GM19351 (cell line): Measurements from ENCODE around the gene SORBS1.
A peak's percentile ranks its signal among the peaks of the same experiment; 100 is the strongest.

ENCODE experiments used
- ATAC-seq: cut with Tn5 transposase; IDR thresholded peaks from one replicate; pipeline ENCODE4 v1.9.1; 2021; ENCODE audit warnings: mild to moderate bottlenecking, moderate library complexity; ENCODE audit not compliant: unreplicated experiment

The SORBS1 gene

DNA sequence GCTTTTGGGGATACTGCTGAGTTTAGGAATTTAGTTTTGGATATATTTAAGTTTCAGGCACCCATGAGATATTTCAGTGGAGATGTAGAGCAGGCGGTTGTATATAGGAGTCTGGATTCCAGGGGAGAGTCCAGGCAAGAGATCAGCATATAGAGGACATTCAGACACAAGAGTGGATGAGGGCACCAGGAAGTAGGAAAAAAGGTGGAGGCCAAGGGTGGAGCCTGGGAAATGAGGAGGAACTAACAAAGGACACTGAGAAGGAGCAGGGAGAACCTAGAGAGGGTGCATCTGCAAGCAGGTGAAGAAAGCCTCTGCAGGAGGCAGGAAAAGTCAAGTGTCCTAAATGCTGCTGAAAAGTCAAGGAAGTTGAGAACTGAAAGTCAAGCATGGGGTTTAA lies 257.2 kb downstream of the SORBS1 start:
- ATAC-seq = no peak

DNA sequence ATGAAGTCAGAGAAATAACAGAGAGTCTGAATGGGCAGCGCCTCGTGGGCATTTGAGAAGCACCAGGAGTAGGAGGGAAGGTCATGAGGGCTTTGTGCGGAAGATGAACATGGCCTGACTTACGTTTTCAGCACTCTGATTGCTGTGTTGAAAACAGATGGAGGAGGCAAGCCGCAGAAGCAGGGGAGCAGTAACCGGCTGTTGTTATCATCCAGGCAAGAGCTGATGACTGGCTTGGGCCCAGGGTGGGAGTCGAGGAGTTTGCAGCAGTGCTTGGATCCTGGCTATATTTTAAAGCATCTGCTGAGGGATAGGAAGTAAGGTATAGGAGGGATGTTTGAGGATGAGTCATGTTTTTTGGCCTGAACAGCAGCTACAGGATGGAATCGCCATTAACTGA lies 257.6 kb downstream of the SORBS1 start:
- no peak for ATAC-seq

DNA sequence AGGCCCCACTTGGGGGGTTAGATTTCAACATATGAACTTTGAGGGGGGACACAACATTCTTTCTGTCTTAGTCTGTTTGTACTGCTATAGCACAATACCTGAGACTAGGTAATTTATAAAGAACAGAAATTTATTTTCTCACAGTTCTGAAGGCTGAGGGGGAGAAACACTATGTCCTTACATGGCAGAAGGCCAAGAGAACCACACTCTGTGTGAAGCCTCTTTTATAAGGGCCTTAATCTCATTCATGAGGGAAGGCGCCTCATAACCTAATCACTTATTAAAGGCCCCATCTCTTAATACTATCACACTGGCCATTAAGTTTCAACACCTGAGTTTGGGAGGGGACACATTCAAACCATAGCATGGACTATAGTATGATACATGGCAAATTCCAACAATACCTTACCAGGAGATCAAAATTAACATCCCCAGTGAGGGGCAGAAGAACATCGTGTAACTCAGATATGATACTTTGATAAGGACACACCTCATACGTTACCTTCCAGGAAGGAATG lies 261.1 kb downstream of the SORBS1 start:
- no peak for ATAC-seq

DNA sequence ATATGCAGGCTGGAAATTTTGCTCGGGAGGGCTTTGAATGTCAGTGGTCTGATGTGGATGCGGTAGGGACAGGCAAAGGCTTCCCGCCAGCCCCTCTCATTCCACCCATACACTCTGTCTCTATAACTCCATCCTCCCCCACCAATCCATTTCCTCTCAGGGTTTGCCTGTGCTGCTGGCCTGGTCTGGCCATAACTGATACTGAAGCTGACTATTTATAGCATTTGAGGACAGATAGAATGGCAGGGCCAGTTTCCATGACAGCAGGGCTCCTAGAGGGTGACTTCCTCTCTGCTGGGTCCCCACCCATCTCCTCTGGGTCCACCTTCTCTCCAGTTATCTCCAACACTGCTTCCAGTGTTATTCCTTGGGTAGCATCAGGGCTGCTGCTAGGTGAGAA lies 263.8 kb downstream of the SORBS1 start:
- ATAC-seq = peak; percentile 44

DNA sequence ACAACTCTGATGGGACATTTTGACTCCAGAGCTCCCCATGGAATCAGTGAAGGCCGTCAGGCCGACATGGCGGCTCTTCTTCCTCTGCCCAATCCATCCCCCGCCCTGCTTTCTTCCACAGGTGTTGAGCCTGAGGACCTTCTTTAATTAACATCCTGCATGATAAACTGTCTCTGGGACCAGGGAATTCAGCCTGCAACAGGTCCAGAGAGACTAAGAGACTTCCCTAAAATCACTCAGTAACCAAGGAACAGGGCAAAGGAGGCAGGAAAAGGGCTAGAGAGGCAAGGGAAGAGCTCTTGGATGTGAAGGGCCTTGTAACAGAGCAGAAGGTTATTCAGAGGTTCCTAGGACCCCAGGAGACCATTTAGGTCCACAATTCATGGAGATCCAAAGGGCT lies 264.4 kb downstream of the SORBS1 start:
- no peak for ATAC-seq

DNA sequence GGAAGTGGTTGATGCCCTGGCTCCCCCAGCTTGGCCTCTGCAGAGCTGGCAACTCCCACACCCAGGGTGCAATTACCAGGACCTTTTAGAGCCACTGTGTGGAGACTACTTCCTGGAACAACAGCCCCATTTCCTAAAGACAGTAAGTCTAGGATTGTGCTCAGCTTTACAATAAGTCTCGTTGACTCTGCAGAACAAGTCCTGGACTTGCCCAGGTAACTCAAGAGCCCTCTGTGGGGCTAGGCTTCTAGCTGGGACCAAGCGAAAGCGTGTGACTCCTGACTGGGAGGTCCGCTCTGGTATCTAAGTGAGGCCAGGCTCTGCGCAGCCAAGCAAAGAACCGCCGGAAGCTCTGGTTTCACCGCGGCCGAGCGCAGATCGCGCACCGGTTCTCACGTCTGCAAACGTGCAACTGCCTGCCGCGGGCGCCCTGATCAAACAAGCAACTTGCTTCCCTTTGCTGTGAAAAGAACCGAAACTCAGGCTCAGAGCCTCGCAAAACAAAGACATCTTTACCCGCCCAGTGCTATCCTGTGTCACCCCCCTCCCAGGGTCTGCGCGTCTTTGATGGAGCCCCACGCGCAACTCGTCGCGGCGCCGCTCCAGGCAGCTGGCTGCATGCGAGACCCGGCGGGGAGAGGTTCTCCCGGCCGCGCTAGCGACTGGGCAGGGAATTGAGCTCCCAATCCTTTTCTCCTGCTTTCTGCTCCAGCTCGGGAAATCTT lies 266.0 kb downstream of the SORBS1 start:
- peak; percentile 70 for ATAC-seq

DNA sequence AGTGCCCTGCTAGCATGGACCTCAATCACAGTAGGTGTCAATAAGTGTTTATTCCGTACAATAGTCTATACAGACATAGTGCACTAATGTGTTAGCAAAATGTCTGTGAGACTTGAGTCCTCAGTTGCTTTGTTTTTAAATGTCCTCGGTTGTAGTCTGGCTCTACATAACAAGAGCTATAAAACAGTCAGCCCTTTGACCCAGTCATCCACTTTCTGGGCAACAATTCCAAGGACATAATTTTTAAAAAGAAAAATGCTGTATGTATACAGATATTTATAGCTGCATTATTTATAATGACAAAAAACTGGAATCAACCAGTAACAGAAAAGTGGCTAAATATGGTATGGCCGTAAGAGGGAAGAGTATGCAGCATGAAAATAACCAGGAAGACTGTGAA lies 267.5 kb downstream of the SORBS1 start:
- no peak for ATAC-seq

DNA sequence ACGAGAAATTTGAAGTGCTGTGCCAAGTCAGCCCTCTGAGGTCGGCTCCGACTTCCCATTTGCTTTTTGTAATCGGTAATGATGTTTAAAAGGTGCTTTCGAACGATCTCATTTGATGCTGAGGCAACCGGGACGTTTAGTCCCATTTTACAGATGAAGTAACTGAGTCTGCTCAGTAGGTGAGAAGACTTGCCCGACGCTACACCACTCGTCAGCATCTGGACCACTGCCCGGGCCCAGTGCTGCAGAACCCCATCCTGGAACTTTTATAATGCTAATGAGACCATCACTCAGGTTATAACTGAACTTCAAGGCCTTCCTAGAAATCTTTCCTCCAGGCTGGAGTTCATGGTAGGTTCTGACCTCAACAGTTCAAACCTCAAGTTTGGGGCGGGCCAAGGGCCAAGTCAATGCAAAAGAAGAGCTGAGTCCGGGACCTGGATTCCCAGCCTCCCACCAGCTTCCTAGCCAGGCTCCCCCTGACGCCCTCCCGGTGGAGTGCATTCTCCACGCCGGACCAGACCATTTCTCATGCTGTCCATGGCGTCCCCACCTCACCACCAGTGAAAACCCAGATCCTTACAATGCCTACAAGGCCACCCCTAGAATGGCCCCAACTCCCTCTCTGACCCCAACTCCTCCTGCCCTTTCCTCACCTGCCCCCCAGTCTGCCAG lies 269.7 kb downstream of the SORBS1 start:
- ATAC-seq = no peak

DNA sequence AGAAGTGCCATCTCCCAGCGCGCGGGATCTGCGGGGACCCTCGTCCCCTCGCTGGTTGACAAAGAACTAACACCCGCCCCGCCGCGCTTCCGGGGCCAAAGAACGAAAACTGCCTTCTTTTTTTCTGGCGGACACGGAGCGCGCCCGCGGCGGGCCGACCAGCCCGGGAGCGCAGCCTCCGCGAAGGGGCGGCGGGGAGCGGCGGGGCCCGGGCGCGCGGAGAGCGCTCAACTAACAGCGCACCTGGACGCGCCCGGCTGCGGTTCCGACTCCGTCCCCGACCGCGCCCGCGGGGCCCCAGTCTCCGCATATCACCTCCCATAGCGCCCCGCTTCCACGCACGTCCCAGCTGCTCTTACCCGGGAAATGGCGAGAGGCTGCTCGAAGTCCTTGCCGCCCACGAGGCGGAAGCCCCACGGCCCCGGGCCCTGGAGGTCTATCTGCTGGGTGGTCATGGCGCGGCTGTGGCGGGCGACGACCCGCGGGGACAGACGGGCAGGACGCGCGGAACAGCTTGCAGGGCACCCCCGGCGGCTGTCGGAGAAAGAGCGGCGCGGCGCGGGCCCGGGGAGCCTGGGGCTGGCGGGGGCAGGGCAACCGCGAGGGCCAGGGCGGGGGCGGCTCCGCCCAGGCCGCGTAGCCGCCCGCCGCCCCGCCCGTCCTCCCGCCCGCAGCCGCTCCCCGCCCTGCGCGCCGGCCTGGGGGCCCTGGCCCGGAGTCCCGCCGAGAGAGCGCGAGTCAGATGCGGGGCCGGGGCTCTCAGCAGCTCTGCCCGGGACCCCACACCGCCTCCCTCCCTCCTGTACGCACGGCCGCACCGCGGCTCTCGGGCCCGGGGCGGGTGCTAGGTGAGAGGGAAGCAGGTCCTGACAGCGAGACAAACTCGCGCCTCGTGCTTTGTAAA lies 270.5 kb downstream of the SORBS1 start, which contains the start of gene PDLIM1:
Gene PDLIM1 (minus strand): TSS at position 543 of the 904 bp plus-strand sequence. CDS start 88 bp downstream, at position 455.
- peak; percentile 35 for ATAC-seq

DNA sequence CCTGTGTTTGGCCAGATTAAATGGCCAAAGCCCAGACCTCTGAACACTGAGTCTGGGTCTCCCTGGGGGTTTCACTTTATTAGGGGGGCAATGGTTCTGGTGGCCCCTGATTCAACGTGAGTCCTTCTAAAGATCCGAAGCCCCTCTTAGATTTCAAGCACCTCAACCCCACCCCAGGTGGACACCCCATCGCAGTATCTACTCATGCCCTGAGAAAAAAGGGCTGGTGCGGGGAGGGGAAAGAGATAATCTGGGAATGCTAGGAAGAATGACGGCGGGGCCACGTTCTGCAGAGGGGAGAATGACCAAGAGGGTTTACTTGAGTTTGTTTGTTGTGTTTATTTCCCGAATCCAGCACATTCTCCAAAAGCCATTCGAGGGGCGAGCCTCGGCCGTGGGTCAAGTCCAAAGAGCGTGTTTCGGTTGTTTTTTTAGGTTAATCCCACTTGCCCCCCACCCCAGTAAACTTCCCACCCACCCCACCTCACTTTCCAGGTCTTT lies 271.2 kb downstream of the SORBS1 start:
- no peak for ATAC-seq

DNA sequence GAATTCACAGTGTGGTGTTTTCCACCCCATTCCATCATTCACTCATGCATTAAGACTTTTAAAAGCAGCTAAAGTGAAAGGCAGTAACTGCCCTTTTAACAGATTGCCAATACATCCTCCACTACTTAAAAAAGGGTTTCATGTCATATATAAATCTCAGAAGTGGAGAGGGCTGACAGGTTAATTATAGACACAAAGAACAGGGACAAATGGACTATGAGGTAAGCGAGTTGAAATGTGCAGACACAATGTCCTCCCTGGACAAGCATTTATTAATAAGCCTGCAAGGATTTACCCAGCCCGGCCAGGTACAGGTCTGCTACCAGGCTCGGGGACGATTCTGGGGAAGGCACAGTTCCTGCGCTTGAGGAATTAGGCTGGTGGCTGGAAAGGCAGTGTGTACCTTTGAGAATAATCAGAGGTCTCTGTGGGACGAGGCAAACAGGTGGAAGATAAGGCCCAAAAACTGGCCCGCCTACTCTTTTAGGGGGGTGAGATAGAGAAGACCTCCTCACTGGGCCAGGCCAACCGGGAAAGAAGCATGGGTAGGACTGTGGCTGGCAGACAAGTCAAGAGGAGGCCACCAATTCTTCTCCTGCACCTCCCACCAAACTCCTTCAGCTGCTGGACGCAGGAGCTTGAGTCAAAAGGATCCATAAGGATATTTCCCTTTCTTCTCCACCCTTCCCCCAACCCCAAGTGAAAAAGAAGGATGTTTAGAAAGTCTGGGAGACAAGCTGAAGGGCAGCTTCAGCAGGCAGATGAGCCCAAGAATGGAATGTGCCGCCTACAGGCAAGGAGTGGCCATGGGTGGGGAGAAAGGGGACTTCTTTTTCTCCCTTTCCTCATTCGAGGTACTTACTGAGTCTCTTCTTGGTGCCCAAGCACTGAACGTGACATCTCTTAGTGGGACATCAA lies 271.9 kb downstream of the SORBS1 start:
- ATAC-seq = no peak

DNA sequence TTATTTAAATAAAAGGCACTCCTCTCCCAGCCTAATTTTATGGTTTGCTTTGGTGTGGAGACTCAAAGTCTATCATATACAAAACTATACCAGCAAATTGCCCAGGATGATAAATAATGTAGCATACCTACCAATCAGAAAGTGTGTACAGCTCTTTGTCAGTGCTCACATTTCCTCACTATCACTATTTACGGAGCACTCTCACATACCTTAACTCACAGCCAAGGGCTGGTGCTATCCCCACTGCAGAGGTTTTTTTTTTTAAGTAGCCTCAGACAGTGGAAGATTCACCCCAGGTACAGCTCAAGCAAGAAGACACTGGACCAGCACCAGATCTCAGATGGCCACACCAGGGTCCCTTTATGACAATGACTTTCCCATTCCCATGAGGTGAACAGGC lies 272.9 kb downstream of the SORBS1 start:
- ATAC-seq = no peak

DNA sequence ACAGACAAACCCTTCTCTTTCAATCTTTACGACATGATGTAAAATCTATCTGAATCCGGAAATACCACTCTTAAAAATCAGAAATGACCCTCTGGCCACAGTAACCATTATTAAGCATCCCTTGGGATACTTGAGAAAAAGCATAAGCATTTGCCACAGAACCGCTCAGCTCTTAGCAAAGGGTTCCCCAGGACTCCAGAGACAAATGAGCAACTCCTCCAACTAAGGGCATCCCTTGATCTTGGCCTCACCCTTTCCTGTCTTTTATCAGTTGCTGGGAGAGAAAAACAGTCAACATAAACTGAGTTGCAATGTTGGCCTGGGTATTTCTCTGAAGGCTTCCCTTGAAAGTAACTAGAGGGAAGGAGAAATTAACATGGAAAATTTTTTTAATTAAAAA lies 273.9 kb downstream of the SORBS1 start:
- ATAC-seq = no peak

DNA sequence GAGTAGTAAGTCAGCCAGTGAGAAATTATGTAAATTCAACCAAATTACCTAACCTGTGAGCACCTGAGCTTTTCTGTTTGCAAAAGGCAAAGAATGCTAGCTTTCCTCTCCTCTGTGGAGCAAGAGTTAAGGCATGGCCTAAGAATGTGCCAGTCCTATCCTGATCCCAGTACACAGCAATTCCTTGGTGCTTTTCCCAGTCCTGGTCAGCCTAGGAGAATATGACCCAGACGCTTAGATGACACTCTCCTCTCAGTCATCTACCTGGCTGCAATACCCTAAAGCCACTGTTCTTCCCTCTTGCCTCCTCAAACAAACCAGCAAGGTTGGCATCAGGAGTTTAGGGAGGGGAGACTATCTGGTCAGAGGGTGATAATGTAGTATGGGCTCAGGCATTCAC lies 274.5 kb downstream of the SORBS1 start:
- ATAC-seq = no peak

DNA sequence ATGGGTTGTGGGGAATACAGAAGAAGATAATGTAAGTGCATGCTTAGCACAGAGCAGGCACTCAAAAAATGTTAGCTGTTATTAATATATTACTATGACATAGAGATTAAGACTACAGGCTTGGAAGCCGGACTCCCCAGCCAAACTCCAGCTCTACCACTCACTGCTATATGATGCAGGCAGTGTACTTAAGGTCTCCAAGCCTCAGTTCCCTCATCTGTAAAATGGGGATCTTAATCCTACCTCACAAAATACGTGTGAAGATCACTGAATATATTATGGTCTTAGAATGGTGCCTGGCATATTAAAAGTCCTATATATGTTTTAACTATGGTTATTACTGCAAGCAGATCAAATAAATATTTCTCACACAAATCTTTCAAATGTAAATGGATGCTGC lies 275.6 kb downstream of the SORBS1 start:
- no peak for ATAC-seq

DNA sequence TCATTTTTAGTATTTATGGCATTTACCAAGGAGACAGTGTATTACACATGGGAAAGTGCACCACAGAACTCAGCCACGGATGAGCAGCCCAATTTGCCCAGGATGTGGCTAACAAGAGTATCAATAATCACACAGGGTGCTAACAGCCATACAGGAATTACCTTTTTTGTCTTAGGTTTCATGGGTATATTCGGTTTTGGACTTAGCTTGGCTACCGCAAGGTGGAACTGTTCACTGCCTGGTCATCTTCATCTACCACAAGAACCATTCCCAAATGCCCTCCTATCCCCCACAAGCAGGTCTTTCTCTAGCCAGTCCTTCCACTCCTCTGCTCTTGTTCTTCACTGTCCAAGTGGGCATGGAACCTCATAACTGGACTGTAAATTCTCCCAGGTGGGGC lies 276.4 kb downstream of the SORBS1 start:
- ATAC-seq = no peak

DNA sequence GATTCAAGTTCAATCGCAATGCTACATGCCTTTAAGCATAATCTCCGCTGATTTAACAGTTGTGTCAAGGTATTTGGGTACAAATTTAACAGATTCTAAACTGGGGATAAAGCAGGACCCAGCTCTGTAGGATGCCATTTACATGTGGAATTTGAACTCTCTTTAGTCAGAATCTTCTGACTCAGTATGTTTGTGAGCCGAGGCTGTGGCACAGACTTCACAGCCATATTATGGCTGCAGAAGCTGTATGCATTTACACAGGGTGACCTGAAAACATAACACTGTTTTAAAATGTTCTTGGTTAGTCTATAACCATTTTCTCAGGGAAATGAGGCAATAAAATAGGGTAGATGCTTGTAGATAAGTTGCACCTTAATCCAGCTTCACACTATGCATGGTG lies 279.1 kb downstream of the SORBS1 start:
- ATAC-seq = no peak

DNA sequence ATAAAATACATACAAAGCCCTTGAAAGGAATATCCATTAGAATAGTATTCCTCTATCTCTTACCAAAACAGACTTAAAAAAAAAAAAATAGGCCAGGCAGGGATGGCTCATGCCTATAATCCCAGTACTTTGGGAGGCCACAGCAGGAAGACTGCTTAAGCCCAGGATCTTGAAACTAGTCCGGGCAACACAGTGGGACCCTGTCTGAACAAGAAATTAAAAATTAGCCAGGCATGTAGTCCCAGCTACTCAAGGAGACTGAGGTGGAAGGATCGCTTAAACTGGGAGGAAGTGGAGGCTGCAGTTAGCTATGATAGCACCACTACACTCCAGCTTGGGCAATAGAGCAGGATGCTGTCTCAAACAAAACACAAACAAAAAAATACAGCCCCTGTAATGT lies 280.0 kb downstream of the SORBS1 start:
- no peak for ATAC-seq

DNA sequence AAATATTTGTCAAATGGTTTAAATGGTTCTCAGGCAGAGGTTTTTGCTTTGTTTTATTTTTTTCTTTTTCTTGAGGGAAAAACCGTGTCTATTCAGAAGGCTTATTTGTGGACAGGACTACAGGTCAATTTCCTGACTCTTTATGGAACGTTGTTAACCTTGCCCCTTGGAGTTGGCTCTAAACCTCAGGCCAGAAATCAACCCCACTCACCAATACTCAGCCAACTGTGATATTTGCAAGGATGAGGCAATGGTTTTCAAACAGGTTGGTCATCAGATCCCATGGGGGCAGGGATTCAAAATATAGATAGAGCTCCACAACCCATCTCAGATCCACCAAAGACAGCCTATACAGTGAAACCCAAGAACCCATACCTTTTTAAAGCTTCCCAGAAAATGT lies 280.5 kb downstream of the SORBS1 start:
- ATAC-seq = no peak
